Uterus (tissue), 2 donors: ENCODE results near the gene MCIDAS.

ENCODE experiments used
- CTCF ChIP-seq, 4 experiments: fragments of 200-600 bp in 2 of 4; fragments of 450-650 bp in 2 of 4; sonication (generic) in 2 of 4; IDR thresholded peaks; one replicate each; pipeline ENCODE4 v1.5.1; 2016 to 2019; ENCODE audit warnings: antibody characterized with exemption in 4 of 4, mild to moderate bottlenecking in 2 of 4, moderate library complexity in 1 of 4
- POLR2A ChIP-seq, 2 donors: fragments of 450-650 bp; IDR thresholded peaks; one replicate each; pipeline ENCODE4 v1.6.1; 2016; ENCODE audit warnings: antibody characterized with exemption in 2 of 2, mild to moderate bottlenecking in 1 of 2, moderate library complexity in 1 of 2

- TF ChIP-seq CTCF (IDR thresholded peaks at IDR 0.05) (no peak), POLR2A (IDR thresholded peaks at IDR 0.05) (no peak)
These were observed 38.2 kb downstream of the MCIDAS start for GRCh38 chr5:55188656-55189540.
